ENCODE measurements around the gene F5.

Gene F5

DNA sequence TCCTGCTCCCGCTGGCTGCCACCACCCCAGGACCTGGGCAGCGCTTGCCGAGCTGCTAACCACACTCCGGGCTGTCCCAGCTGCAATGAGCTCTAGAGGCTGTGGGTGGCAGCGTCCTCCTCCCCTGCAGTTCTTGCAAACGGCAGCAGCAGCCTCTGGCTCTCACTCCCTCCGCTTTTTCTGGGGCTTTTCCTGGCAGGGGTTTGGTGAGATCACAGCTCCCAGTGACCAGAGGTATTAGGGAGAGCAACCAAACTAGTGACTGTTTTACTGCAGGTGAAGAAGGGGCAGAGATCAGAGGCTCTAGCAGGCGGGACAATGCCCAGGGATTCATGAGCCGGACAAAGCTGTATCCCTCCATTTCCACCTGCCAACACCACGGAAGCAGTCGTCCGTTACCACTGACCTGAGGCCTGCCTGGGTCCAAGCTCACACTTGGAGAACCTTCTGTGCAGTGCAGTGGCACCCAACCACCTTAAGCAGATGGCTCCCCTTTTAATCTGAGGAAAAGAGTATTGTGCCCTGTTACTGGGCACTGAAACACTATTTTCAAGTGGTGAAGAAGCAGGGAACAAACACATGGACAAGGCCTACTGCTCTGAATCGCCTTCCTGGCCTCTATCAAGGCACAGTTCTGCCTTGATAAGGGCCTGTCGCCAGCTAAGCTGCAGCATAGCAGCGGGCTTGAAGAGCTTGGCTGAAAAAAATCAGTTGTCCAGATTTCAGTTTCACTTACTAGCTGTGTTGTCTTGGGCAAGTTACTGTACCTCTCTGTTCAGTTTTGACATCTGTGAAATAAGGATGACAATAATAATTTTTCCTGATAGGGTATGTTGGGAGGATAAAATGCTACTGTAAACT lies at the start of gene F5:
TSS of gene F5 (minus strand) at position 87 of the 861 bp plus-strand sequence. CDS start 95 bp downstream, outside the sequence.
- peak; percentile 79 to 80 for DNase-seq

DNA sequence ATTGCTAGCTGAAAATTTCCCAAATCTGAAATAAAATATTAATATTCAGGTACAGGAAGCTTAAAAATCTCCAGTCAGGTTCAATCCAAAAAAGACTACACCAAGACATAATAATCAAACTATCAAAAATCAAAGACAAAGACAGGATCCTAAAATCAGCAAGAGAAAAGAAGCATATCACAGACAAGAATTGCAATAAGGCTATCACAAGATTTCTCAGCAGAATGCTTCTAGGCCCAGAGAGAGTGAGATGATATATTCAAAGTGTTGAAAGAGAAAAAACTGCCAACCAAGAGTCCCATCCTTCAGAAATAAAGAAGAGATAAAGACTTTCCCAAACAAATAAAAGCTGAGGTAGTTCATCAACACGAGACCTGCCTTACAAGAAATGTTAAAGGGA lies 48.6 kb upstream of the F5 start:
- DNase-seq, result no peak

DNA sequence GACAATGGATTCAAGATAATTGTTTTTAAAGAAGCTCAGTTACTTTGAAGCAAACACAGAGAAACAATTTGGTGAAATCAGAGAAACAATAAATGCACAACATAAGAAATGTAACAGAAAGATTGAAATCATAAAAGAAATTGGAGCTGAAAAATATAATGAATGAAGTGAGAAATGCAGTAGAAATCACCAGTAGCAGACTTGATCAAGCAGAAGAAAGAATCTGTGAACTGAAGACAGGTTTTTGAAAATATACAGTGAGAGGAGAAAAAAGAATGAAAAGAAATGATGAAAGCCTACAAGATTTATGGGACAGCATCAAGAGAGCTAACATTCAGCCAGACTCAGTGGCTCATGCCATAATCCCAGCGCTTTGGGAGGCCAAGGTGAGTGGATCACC lies 47.9 kb upstream of the F5 start:
- no peak for DNase-seq

DNA sequence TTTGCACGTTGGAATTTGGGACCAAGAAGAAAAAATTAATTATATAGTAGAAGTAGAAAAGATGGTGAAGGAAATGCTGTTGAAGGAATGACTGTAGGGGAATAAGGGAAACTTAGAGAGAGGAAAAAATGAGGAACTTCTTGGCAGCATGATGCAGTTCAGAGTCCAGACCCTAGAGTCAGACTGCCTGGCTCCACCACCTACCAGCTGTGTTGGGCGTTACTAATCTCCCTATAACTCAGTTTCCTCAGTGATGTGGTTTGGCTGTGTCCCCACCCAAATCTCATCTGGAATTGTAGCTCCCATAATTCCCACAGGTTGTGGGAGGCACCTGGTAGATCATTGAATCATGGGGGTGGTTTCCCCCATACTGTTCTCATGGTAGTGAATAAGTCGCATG lies 45.0 kb upstream of the F5 start:
- no peak for DNase-seq

DNA sequence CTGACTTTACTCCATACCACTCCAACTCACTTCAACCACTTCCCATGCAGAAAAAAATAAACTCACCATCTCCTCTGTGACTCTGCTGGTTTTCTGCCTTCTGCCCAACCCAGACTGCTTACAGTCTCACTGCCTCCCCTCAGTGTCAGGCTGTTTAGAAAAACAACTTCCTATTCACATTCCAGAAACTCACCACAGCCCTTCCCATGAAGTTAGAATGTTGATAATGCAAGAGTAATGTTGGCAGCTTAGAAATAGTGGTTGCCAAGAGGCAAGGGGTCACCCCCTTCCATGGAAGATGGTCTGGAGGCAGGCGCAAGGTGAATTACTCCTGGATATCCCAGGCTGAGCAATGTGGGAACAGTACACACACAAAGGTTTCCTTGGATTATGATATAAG lies 43.7 kb upstream of the F5 start, which contains the start of gene SELP:
TSS of gene SELP (minus strand) at position 119 of the 400 bp plus-strand sequence. CDS start at position 69, 50 bp downstream.
- no peak for DNase-seq

DNA sequence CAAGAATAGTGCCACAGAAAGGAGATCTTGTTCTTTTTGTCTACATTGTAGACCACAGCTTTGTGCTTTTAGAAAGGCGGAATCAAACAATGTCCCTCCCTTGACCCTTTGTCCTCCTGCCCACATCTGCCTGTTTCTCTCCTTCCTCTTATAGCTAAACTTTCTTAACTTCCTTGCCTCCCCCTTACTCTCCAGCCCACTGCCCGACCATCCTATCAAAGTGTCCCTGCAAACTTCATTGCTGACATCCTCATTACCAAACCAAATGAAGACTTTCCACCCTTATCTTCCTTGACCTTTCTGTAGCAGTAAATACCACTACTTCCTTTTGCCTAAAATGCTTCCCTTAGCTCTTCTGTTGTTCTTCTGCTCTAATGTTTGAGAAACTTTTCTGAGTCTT lies 38.6 kb upstream of the F5 start:
- no peak for DNase-seq

DNA sequence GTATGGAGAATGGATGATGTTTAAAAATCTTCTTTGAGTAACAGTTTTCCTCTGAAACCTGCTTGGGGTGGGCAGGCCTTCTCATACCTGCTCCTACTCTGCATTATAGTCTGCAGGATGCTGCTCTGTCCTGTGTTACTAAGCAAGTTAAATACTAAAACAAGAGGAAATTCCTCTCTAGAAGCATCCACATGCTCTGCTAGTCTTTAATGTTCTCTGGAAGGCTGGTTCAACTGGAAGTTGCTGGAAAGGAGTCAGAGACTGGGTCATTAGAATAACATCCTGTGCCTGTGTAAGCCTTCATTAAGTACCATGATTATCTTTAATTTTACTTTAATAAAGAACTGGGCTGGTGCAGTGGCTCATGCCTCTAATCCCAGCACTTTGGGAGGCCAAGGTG lies 37.8 kb upstream of the F5 start:
- no peak for DNase-seq

DNA sequence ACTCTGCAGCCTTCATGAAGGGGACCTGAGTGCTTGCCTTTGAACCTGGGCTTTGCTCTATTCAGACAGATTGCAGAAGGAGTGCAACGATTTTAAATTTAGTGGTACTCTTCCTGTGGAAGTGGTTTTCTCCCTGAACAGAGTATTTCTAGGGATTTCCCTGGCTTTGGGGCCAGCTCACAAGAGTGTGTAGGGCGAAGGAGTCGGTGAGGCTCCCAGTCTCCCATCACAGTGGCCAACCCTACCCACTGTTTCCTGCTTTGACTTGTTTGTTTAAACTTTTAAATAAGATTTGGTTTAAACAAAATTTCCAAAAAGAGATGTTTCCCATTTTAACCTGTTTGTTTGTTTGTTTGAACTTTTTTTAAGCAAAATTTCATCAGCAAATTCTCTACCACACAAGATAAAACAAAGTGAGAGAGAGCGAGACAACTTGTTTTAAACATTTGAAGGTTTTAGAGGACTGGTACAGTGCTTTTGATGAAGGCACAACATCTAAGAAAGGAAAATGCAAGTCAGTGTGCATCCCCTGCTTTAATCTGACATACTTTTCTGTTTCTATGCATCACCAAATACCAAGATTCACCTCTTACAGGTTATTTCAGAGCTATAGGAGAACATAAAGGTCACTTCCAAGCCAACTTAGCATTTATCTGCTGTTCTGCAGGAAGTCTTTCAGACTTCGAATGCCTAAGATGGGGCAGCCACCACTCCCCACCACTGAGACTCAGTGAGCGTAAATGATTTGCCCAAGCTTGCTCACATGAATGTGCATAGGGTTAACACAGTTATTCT lies 37.0 kb upstream of the F5 start:
- no peak for DNase-seq

DNA sequence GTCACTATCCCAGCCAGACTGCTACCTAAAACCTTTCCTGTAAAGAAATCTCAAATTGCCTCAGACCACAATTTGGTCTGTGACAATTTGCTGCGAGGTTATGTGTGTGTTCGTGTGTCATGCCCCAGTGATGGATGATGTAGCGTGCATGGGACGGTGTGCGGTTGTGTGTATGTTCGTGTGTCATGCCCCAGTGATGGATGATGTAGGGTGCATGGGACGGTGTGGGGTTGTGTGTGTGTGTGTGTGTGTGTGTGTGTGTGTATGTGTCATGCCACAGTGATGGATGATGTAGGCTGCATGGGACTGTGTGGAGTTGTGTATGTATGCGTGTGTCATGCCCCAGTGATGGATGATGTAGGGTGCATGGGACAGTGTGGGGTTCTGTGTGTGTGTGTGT lies 34.3 kb upstream of the F5 start:
- DNase-seq, result no peak

DNA sequence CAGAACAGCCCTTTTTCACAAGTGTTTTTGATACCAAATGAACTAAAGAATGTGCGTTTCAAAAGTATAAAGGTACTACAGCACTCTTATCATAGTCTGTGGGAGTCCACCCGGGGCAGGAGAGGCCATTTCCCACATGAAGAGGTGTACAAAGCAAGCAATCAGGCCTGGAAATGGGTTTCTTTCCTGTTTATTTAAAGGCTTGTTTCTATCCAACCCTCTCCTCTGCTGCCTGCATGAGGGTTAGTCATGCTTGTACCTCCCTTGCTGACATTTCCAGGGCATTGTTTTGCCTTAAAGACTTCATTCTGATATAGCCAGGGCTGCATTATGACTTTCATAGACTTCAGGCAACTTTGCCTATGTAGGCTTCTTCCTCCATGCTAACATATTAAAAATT lies 32.1 kb upstream of the F5 start:
- no peak for DNase-seq

DNA sequence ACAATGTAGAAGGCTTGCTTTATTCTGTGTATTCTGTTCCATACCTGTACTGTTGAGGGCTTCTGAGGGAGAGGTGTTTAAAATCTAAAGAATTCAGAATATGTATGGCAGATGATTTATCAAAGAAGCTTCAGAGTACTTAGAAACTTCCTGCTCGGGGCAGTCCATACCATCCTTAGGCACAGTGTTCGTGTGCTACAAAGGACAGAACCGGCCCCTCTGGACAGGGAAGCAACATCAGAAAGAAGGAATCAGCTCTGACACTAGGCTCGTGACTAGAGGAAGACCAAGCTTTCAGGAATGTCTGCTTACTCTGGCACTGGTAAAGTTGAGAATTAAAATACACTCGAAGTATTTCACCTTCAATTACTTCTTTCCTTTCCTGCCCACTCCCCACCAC lies 29.5 kb upstream of the F5 start:
- DNase-seq, result no peak

DNA sequence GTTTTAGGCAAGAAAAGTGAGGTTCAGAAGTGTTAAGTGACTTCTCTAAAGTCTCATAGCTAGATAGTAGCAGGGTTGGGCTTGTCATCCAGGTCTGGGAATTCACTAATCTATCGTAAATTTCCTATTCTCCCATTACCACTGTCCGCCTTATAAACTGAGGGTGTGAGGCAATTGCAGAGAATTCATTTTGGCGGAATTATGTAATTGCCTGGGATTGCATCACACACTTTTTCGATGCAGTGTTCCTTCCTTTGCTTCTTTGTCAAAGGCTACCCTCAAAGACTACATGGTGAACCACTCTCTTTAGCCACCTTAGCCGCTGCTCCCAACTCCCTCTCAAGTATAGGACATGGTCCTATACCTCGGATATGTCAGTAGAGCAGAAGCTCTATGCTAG lies 24.6 kb upstream of the F5 start:
- DNase-seq, result no peak

DNA sequence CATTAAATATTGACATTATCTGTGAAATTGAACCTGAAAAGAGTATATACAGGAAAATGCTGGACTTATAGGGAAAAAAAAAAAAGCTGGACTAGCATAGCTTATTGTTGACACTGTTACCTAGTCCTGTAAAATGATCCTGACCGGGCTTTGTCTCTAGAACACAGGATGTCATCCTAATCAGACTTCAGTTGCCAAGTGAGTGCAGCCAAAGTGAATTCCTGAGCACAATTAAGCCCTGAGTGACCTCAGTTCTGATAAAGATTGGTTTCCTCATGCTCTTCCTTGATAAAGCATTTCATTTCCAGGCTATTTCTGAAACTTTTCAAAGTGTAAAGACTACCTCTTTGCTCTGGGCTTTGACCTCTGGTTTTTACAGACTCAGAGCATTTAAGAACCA lies 23.8 kb upstream of the F5 start:
- DNase-seq, result no peak

DNA sequence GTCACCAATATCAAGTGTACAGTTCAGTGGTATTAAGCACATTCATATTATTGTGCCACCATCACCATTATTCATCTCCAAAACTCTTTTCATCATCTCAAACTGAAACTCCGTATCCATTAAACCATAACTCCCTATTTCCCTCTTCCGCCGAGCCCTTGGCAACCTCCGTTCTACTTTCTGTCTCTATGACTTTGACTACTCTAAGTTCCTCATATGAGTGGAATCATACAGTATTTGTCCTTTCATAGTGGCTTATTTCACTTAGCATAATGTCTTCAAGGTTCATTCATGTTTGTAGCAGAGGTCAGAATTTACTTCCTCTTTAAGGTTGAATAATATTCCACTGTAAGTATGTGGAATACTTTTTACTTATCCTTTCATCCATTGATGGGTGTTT lies 21.9 kb upstream of the F5 start:
- DNase-seq, result no peak

DNA sequence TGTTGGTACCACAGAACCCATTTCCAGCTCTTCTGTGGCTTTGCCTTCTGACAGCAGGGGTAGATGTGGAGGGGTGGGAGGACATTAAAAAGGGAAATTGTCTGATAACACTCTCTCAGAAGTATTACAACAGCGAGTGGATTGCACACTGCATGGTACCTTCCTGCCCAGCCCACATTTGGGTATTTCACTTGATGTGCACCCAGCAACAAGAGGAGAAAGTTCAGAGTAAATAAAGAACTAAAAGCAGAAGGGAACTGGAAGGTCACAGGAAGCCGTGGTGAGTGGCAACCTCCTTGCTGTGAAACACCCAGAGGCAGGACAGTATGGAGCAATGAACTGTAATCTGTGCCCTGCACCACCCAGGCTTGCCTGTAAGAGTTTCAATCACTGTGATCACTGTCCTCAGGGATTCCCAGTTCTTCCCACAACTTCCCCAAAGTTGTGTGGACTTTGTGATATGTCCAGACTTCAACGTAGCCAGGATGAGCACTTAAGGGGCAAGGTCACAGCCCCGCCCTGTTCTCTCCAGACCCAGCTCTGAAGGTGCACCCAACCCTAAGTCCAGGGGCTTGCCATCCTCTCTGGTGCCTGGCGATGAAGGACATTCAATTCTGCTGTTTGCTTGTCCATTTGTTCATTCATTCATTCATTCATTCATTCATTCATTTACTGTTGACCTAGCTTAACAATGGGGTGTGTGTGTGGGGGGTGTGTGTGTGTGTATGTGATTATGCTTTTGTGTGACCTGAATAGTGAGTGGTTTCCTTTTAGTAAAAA lies 18.7 kb upstream of the F5 start:
- peak; percentile 71 to 76 for DNase-seq

DNA sequence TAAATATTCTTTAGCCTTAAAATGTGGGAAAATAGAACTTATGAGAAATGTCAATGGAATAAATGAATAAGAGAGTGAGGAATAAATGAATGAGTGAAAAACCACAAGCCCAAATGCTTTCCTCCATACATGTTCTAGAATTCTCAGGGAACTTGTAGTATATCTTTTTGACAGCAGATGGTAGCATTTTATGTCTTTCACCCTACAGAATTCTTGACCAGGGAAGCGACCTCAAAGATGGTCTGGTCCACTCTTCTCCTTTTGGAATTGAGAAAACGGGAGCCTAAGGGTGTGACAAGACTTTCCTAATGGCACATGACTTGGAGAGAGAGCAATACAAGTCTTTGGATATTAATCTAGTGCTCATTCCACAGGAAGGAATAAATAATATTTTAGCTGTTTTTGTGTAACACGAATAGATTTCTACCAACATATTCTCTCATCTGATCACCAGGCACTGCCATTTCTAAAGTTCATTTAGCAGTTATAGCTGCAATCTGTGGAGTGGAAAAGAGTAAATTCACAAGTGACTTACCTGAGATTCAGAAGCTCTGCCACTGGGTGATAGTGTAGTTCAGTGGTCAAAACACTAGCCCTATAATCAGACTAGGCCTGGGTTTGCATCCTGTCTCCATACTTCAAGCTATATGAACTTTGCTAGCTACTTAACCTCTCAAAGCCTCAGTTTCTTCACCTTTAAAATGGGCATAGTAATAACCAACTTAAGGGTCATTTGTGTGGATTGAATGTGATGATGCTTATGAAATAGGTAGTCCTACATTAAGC lies 15.0 kb upstream of the F5 start:
- peak in 1 of 2 donors; percentile 54 for DNase-seq

DNA sequence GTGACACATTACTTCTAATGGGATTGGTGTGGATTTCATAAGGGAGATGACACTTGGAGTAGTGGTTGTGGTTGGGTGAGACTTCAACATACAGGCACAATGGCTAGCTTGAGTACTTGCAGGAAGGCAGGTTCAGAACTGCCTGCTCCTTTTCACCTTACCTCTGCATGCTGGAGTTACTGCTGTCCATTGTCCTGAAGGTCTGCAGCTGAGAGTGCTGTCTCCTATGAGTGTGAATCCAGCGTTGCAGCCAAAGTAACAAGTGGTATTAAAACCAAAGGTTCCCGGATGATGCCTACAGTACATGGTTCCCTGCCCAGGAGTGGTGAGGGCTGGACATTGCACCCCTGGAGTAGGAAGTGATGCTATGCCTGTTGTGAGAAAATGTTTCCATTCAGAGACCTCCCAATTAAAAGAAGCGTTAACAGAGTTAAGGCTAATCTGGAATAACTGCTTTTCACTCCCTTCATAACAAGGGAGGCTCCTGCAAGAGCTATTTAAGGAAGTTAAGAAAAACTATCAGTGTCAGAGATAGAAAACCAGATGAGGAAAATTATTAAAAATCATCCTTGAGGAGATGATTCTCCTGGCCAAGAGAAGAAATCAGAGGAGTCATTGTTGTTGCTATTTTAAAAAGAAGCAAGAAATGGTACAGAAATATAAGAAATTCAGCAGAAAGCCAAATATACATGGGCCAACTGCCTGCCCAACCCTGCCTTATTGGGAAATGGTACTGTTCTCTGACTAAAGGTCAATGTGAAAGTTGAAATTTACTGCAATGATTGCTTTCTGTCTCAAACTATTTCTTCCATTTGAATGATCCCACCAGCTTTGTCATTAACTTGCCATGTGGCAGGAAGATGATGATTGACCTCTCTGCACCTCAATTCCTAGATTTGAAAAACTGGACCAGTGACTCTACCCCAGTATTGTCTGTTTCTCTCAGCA lies 9.8 kb upstream of the F5 start:
- no peak for DNase-seq

DNA sequence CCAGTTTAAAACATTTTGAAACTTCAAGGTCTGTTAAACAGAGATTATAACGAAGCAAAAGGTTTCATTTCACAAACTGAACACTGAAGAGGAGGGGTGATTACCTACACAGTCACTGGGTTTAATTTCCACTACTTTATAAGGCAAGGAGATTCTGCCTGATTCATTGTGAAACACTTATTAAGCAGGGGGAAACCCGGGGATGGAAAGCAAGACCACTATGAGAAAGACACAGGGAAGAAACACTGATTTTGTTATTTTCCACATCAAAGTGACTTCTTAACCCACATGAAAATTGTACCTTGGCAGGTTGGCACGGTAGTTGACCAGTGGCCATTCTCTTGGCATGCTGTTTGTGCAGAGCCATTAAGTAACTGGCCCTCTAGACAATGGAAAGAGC lies 8.1 kb upstream of the F5 start:
- DNase-seq, result no peak

DNA sequence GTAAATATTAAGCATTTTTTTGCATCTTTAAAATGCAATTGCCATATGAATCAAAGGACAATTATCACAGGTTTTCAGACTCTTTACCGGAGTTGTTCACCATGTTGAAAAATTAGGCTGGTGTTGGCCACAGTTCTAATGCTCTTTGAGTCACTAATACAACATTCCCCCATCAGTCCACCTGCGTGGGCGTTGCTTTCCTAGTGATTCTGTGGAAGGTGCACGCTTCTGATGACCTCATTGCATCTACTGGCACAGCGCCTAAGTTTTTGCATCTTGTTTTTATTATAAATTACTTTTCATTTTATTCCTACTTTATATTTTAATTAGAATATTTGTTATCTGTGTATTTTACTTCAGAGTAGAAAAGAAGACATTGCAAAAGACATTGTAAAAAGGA lies 4.7 kb upstream of the F5 start:
- no peak for DNase-seq

DNA sequence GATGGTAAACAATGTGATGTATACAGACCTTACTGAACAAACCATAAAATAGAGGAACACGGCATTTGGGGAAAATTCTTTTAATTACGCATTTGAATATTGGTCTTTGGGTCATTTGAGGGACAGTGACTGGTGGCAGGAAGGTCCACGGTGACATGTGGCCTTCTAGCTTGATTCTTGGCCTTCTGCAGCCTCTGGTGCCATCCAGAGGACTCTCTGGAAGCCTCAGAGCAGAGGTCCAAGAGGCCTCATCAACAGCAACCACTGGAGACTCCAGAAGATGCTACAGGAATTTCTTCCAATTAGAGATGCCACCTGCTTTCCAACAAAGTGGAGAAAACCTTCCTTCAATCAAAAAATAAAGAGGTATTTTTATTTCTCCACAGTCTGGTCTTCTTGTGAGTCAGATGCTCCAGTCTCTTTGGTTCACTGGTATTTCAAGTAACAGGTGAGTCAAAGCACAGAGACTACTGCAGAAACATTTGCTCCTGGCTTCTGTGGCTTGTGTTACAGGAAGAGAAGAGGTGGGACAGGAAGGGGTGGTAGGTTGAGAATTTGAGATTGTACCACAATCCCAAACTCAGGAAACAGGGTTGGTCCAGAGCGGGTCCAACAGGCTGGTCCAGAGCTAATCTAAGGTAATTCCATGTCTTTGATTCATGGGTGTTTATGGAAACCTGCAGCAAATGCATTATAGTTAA lies 2.7 kb upstream of the F5 start:
- DNase-seq, result no peak

DNA sequence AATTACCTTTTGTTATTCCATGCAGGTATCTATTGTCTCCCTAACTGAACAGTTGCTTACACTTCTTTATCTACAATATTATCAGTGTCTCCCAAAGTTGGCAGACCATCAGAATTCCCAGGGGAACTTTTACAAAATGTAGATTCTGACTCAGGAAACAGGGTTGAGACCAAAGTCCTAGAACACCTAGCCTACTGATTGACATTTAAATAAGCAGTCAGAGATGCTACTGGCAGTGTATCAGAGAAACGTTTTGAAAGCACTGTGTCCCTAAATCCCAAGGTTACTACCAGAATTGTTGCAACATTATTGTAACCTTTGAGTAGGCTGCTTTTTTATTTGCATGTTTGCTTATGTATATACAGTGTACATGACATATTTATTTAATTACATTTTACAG lies 1.8 kb upstream of the F5 start:
- DNase-seq, result no peak

All from CD4-positive, alpha-beta T cell treated with Interferon alpha-2 for 1 hour (primary cell).